Activated naive CD4-positive, alpha-beta T cell treated with anti-CD3 and anti-CD28 coated beads for 36 hours (primary cell): Measurements from ENCODE around the gene PLXNC1. TPM values are rescaled to one million over a fixed set of nuclear protein-coding genes. Genes with fewer than 3 reads are reported as not detected.

Source experiments
- CTCF ChIA-PET: fragments of 350-600 bp; sonication (Branson Sonifier 250); formaldehyde crosslinking; loops from one replicate; lab custom pipeline; 2021; ENCODE audit warnings: antibody characterized with exemption; lab: Charles Lee
- DNase-seq: peaks from one replicate; pipeline ENCODE4 v3.0.0-alpha.2; 2020
- H3K27ac Mint-ChIP-seq: one replicate; pipeline ENCODE4 v1.8.0; 2021; ENCODE audit warnings: mild to moderate bottlenecking, mixed read lengths
- H3K27me3 Mint-ChIP-seq: one replicate; pipeline ENCODE4 v1.8.0; 2021; ENCODE audit warnings: low read depth, mixed read lengths
- H3K36me3 Mint-ChIP-seq: one replicate; pipeline ENCODE4 v1.8.0; 2021; ENCODE audit warnings: low read depth, mixed read lengths
- H3K4me1 Mint-ChIP-seq: one replicate; pipeline ENCODE4 v1.8.0; 2021; ENCODE audit warnings: low read depth, mixed read lengths
- H3K4me3 Mint-ChIP-seq: one replicate; pipeline ENCODE4 v1.8.0; 2021; ENCODE audit warnings: mild to moderate bottlenecking, moderate library complexity, mixed read lengths
- H3K9me3 Mint-ChIP-seq: one replicate; pipeline ENCODE4 v1.8.0; 2021; ENCODE audit warnings: mixed read lengths
- intact Hi-C: fragments of 100-400 bp; cut with micrococcal nuclease; formaldehyde crosslinking; loops from one replicate; pipeline ENCODE4 v1.15.1; 2023
- total RNA-seq, 2 experiments: library from RNA; stranded (reverse); gene quantifications; one replicate each; pipeline ENCODE4 v1.2.3, GENCODE V29; 2021

PLXNC1 gene
- total RNA-seq, 2 experiments from 2014 or later, result 3.6 to 4.0 TPM

DNA sequence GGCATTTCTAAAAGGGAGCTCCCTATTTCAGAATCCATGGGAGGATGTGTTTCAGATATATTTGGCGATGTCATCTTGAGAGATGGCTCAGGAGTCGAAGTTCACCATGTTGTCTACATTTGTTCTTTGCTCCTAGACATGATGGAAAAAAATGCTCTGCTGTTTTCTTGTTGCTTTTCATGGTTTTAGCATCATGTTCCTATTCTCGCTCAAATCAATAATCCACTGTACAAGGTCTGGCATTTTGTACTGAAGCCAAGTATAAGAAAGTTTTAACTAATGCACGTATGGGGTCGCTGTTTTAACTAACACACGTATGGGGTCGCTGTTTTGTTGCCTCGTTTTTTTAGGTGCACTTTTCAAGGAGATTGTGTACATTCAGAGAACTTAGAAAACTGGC is 60.9 kb downstream of the PLXNC1 start:
- no peaks in the 10 kb centered on the region for H3K27me3 Mint-ChIP-seq
- intact Hi-C loops, result loop anchor here (2.0 to 10.0 kb wide), 5 partner anchors 427 to 1284 kb away; partner anchors contain the start of genes CRADD, EEA1 and NDUFA12
- CTCF ChIA-PET, result interaction anchor here (0.7 to 1.8 kb wide), 3 partner anchors 9 to 15 kb away, joined by 3 to 9 read pairs (median 3); no protein-coding TSS in a partner anchor
- no peak overlapping the region for H3K4me3 Mint-ChIP-seq
- H3K9me3 Mint-ChIP-seq, result peaks cover 1% of the 10 kb centered on the region
- peaks cover 4% of the 10 kb centered on the region for H3K36me3 Mint-ChIP-seq
- peak overlapping the region; percentile 71 for H3K27ac Mint-ChIP-seq
- H3K4me1 Mint-ChIP-seq, result peaks cover 53% of the 10 kb centered on the region
- no peak for DNase-seq

- no peaks in the 10 kb centered on the region for H3K27me3 Mint-ChIP-seq
- no peak for DNase-seq
- CTCF ChIA-PET, result interaction anchor here (1.2 to 1.5 kb wide), 3 partner anchors 10 to 61 kb away, joined by 3 to 4 read pairs (median 3); no protein-coding TSS in a partner anchor
- no peak overlapping the region for H3K27ac Mint-ChIP-seq
- peaks cover 4% of the 10 kb centered on the region for H3K36me3 Mint-ChIP-seq
- intact Hi-C loops, result no loop called here
- peaks cover 37% of the 10 kb centered on the region for H3K4me1 Mint-ChIP-seq
- no peak overlapping the region for H3K4me3 Mint-ChIP-seq
- peaks cover 1% of the 10 kb centered on the region for H3K9me3 Mint-ChIP-seq
Observed at GRCh38 chr12:94211021-94211420, 62.6 kb downstream of the PLXNC1 start.

DNA sequence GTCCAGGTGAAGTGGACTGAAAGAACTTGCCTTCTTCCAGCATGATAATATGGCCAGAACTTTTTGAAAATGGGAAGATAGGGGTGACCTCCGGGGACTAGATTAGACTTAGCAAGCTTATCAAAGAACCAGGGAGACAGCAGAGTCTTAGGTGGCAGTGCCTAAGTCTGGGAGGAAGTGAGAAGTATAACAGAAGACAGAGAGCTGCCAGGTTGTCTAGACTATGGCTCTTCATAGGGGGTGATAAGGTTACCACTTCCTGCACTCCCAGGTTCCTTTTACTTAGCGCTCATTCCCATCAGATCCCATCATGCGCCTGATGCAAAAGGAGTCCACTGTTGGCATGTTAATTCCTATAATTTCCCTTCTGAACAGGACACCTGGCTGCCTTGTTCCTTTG is 69.9 kb downstream of the PLXNC1 start:
- no peaks in the 10 kb centered on the region for H3K27me3 Mint-ChIP-seq
- peaks cover 8% of the 10 kb centered on the region for H3K36me3 Mint-ChIP-seq
- no peak overlapping the region for H3K4me3 Mint-ChIP-seq
- no peak overlapping the region for H3K27ac Mint-ChIP-seq
- CTCF ChIA-PET, result interaction anchor here (0.8 to 1.2 kb wide), 3 partner anchors 10 to 36 kb away, joined by 3 read pairs; no protein-coding TSS in a partner anchor
- H3K4me1 Mint-ChIP-seq, result no peaks in the 10 kb centered on the region
- intact Hi-C loops, result no loop called here
- no peak for DNase-seq
- H3K9me3 Mint-ChIP-seq, result no peaks in the 10 kb centered on the region

- H3K27ac Mint-ChIP-seq, result no peak overlapping the region
- CTCF ChIA-PET, result interaction anchor here (1.1 to 2.1 kb wide), 2 partner anchors 11 to 16 kb away, joined by 3 to 9 read pairs; no protein-coding TSS in a partner anchor
- no peaks in the 10 kb centered on the region for H3K4me1 Mint-ChIP-seq
- H3K4me3 Mint-ChIP-seq, result no peak overlapping the region
- no peaks in the 10 kb centered on the region for H3K9me3 Mint-ChIP-seq
- peaks cover 8% of the 10 kb centered on the region for H3K36me3 Mint-ChIP-seq
- intact Hi-C loops, result no loop called here
- no peaks in the 10 kb centered on the region for H3K27me3 Mint-ChIP-seq
- no peak for DNase-seq
Observed at GRCh38 chr12:94219622-94220302, 71.4 kb downstream of the PLXNC1 start.

DNA sequence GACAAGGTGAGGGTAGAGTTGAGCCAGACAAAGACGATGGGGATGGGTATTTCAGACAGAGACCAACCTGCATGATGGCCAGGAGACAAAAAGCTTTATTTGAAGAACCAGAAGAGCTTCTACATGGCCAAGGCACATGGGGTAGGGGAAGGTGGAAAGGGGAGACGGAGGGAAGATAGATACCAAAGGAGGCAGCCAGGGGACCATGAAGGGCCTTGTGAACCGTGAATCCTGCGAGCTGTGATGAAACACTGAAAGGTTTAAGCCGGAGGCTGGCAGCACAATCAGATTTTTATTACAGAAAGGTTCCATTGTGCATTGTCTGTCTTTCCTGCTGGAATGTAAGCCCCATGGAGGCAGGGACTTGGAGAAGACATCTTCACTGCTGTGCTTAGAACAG is 72.4 kb downstream of the PLXNC1 start:
- peaks cover 8% of the 10 kb centered on the region for H3K36me3 Mint-ChIP-seq
- intact Hi-C loops, result no loop called here
- no peaks in the 10 kb centered on the region for H3K9me3 Mint-ChIP-seq
- no peaks in the 10 kb centered on the region for H3K4me1 Mint-ChIP-seq
- H3K27me3 Mint-ChIP-seq, result no peaks in the 10 kb centered on the region
- H3K4me3 Mint-ChIP-seq, result no peak overlapping the region
- DNase-seq, result no peak
- CTCF ChIA-PET, result interaction anchor here (2.1 kb wide), 1 partner anchor 12 kb away, joined by 9 read pairs; no protein-coding TSS in a partner anchor
- H3K27ac Mint-ChIP-seq, result no peak overlapping the region

- CTCF ChIA-PET, result no interaction called here
- DNase-seq, result no peak
- no peaks in the 10 kb centered on the region for H3K4me1 Mint-ChIP-seq
- H3K9me3 Mint-ChIP-seq, result no peaks in the 10 kb centered on the region
- peaks cover 13% of the 10 kb centered on the region for H3K36me3 Mint-ChIP-seq
- no peak overlapping the region for H3K4me3 Mint-ChIP-seq
- intact Hi-C loops, result no loop called here
- H3K27me3 Mint-ChIP-seq, result no peaks in the 10 kb centered on the region
- H3K27ac Mint-ChIP-seq, result no peak overlapping the region
Observed at GRCh38 chr12:94222351-94223084, 74.1 kb downstream of the PLXNC1 start.

GRCh38 chr12:94223842-94224241 is 75.5 kb downstream of the PLXNC1 start:
- no peaks in the 10 kb centered on the region for H3K4me1 Mint-ChIP-seq
- no peaks in the 10 kb centered on the region for H3K9me3 Mint-ChIP-seq

GRCh38 chr12:94225506-94225905 is 77.1 kb downstream of the PLXNC1 start:
- no peaks in the 10 kb centered on the region for H3K27me3 Mint-ChIP-seq
- CTCF ChIA-PET, result interaction anchor here (0.5 kb wide), 1 partner anchor 848 kb away, joined by 5 read pairs; the partner anchor contains the start of gene NR2C1
- peaks cover 19% of the 10 kb centered on the region for H3K36me3 Mint-ChIP-seq
- intact Hi-C loops, result no loop called here
- peaks cover 3% of the 10 kb centered on the region for H3K4me1 Mint-ChIP-seq
- H3K27ac Mint-ChIP-seq, result no peak overlapping the region
- no peak for DNase-seq
- H3K9me3 Mint-ChIP-seq, result no peaks in the 10 kb centered on the region
- H3K4me3 Mint-ChIP-seq, result no peak overlapping the region

More at GRCh38 chr12:94223842-94224241, 75.5 kb downstream of the PLXNC1 start:
- no peak for DNase-seq
- Mint-ChIP-seq H3K4me3 (no peak overlapping the region), H3K27me3 (no peaks in the 10 kb centered on the region), H3K27ac (no peak overlapping the region), H3K36me3 (peaks cover 16% of the 10 kb centered on the region)
- CTCF ChIA-PET, result interaction anchor here (1.2 kb wide), 1 partner anchor 15 kb away, joined by 3 read pairs; no protein-coding TSS in a partner anchor
- intact Hi-C loops, result no loop called here

- Mint-ChIP-seq H3K27ac (no peak overlapping the region), H3K9me3 (no peaks in the 10 kb centered on the region), H3K27me3 (no peaks in the 10 kb centered on the region), H3K4me1 (peaks cover 6% of the 10 kb centered on the region), H3K36me3 (peaks cover 16% of the 10 kb centered on the region), H3K4me3 (no peak overlapping the region)
- CTCF ChIA-PET, result no interaction called here
- intact Hi-C loops, result no loop called here
- no peak for DNase-seq
Observed at GRCh38 chr12:94225947-94226630, 77.7 kb downstream of the PLXNC1 start.

DNA sequence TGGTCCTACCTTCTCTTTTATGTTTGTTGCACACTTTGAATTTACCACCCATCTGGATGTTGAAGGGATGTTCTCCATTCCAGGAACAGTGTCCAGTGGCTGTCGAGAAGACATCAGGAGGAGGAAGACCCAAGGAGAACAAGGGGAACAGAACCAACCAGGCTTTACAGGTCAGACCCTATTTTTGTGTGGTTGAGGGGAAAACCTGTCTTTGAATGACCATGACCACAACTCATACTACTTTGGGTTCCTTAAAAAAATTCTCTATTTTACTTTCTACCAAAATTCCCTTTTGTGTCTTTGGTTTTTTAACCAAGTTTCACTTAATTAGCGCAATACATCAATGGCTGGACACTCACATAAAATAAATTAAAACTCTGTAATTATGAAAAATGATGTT is 78.7 kb downstream of the PLXNC1 start:
- Mint-ChIP-seq H3K27me3 (no peaks in the 10 kb centered on the region), H3K36me3 (peaks cover 16% of the 10 kb centered on the region), H3K4me1 (peaks cover 6% of the 10 kb centered on the region), H3K4me3 (no peak overlapping the region), H3K27ac (no peak overlapping the region), H3K9me3 (no peaks in the 10 kb centered on the region)
- CTCF ChIA-PET, result no interaction called here
- DNase-seq, result no peak
- intact Hi-C loops, result no loop called here

DNA sequence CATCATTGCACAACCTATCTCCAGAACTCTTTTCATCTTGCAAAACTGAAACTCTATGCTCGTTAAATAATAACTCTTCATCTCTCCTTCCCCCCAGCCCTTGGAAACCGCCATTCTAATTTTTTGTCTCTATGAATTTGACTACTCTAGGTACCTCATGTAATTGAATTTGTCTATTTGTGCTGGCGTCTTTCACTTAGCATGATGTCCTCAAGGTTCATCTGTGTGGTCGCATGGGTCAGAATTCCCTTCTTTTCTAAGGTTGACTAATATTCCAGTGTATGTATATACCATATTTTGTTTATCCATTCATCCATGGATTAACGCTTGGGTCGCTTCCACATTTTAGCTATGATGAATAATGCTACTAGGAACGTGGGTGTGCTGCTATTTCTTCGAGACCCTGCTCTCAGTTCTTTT is 80.1 kb downstream of the PLXNC1 start:
- Mint-ChIP-seq H3K27ac (no peak overlapping the region), H3K27me3 (no peaks in the 10 kb centered on the region), H3K4me1 (peaks cover 6% of the 10 kb centered on the region), H3K9me3 (no peaks in the 10 kb centered on the region), H3K4me3 (no peak overlapping the region), H3K36me3 (peaks cover 16% of the 10 kb centered on the region)
- no peak for DNase-seq
- CTCF ChIA-PET, result no interaction called here
- intact Hi-C loops, result no loop called here

- Mint-ChIP-seq H3K9me3 (no peaks in the 10 kb centered on the region), H3K36me3 (peaks cover 14% of the 10 kb centered on the region), H3K4me1 (peaks cover 6% of the 10 kb centered on the region), H3K27me3 (no peaks in the 10 kb centered on the region), H3K27ac (no peak overlapping the region), H3K4me3 (no peak overlapping the region)
- CTCF ChIA-PET, result no interaction called here
- intact Hi-C loops, result loop anchor here (1.0 kb wide), 1 partner anchor 22 kb away; no protein-coding TSS in a partner anchor
- no peak for DNase-seq
Observed at GRCh38 chr12:94229902-94230301, 81.5 kb downstream of the PLXNC1 start.
